Gastrocnemius medialis (tissue), 4 donors: ENCODE data around the gene PHF8.

Experiments used
- POLR2A ChIP-seq, 2 donors: fragments of 450-650 bp; IDR thresholded peaks; one replicate each; pipeline ENCODE4 v1.6.1; 2017; ENCODE audit warnings: antibody characterized with exemption in 2 of 2, mild to moderate bottlenecking in 2 of 2, moderate library complexity in 2 of 2
- TF ChIP-seq, protein P1 (sequence below), 5 experiments: fragments of 450-650 bp in 3 of 5; fragments of 200-600 bp in 2 of 5; sonication (generic) in 2 of 5; IDR thresholded peaks in 4 of 5; conservative IDR thresholded peaks in 1 of 5; 1 replicate in 4 of 5; 2 replicates in 1 of 5; pipeline ENCODE4 v1.5.1; 2016 to 2019; ENCODE audit warnings: antibody characterized with exemption in 5 of 5, mild to moderate bottlenecking in 3 of 5, moderate library complexity in 3 of 5

- TF ChIP-seq, protein P1, sequence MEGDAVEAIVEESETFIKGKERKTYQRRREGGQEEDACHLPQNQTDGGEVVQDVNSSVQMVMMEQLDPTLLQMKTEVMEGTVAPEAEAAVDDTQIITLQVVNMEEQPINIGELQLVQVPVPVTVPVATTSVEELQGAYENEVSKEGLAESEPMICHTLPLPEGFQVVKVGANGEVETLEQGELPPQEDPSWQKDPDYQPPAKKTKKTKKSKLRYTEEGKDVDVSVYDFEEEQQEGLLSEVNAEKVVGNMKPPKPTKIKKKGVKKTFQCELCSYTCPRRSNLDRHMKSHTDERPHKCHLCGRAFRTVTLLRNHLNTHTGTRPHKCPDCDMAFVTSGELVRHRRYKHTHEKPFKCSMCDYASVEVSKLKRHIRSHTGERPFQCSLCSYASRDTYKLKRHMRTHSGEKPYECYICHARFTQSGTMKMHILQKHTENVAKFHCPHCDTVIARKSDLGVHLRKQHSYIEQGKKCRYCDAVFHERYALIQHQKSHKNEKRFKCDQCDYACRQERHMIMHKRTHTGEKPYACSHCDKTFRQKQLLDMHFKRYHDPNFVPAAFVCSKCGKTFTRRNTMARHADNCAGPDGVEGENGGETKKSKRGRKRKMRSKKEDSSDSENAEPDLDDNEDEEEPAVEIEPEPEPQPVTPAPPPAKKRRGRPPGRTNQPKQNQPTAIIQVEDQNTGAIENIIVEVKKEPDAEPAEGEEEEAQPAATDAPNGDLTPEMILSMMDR (IDR thresholded peaks at IDR 0.05 in 4 of 5, conservative IDR thresholded peaks at IDR 0.05 in 1 of 5), result no peak
- no peak for TF ChIP-seq POLR2A (IDR thresholded peaks at IDR 0.05)
Measured at GRCh38 chrX:54007682-54008081, 36.6 kb downstream of the PHF8 start.
